Smooth muscle cell (in vitro differentiated cells): ENCODE measurements around the gene ELOVL2. TPM values are rescaled to one million over a fixed set of nuclear protein-coding genes. Genes with fewer than 3 reads are reported as not detected.
"Not testable (repeated sequence)": the region's sequence is repeated elsewhere in the genome, so short reads cannot be mapped to it uniquely, and the experiment has no call there.

ENCODE experiments used
- DNase-seq: peaks from one replicate; lab custom pipeline; 2025; ENCODE audit not compliant: unreplicated experiment; lab: John Stamatoyannopoulos, UW
- H2AFZ ChIP-seq: fragments of 200-600 bp; sonication (generic); 2 replicates; pipeline ENCODE4 v1.6.0; 2016; ENCODE audit warnings: antibody characterized with exemption, low read depth, mild to moderate bottlenecking
- H3F3A ChIP-seq: fragments of 200-600 bp; sonication (generic); 2 replicates; pipeline ENCODE4 v1.6.0; 2017; ENCODE audit warnings: antibody characterized with exemption, low read depth
- H3K27ac ChIP-seq: fragments of 200-600 bp; sonication (generic); 2 replicates; pipeline ENCODE4 v1.5.1; 2016; ENCODE audit warnings: low read depth, mild to moderate bottlenecking
- H3K27me3 ChIP-seq: fragments of 200-600 bp; sonication (generic); 2 replicates; pipeline ENCODE4 v1.6.1; 2016; ENCODE audit warnings: low read depth, mild to moderate bottlenecking
- H3K36me3 ChIP-seq: fragments of 200-600 bp; sonication (generic); 2 replicates; pipeline ENCODE4 v1.5.1; 2016; ENCODE audit warnings: low read depth
- H3K4me1 ChIP-seq: fragments of 200-600 bp; sonication (generic); 2 replicates; pipeline ENCODE4 v1.5.1; 2016; ENCODE audit warnings: low read depth
- H3K4me2 ChIP-seq: fragments of 200-600 bp; sonication (generic); 2 replicates; pipeline ENCODE4 v1.6.0; 2016; ENCODE audit warnings: mild to moderate bottlenecking
- H3K4me3 ChIP-seq: fragments of 200-600 bp; sonication (generic); 2 replicates; pipeline ENCODE4 v1.5.1; 2016; ENCODE audit warnings: mild to moderate bottlenecking
- H3K79me2 ChIP-seq: fragments of 200-600 bp; sonication (generic); 2 replicates; pipeline ENCODE4 v1.6.0; 2016; ENCODE audit warnings: low read depth, mild to moderate bottlenecking
- H3K9ac ChIP-seq: fragments of 200-600 bp; sonication (generic); 2 replicates; pipeline ENCODE4 v1.6.0; 2016; ENCODE audit warnings: low read depth
- H3K9me3 ChIP-seq: fragments of 200-600 bp; sonication (generic); replicated peaks from 2 replicates; pipeline ENCODE4 v1.5.1; 2016; ENCODE audit warnings: low read depth
- H4K20me1 ChIP-seq: fragments of 200-600 bp; sonication (generic); 2 replicates; pipeline ENCODE4 v1.6.0; 2016; ENCODE audit warnings: low read depth
- CTCF ChIP-seq: fragments of 200-600 bp; sonication (generic); IDR thresholded peaks from 2 replicates; pipeline ENCODE4 v1.5.1; 2017; ENCODE audit warnings: borderline replicate concordance, mild to moderate bottlenecking, antibody characterized with exemption; ENCODE audit not compliant: insufficient read depth, poor library complexity, severe bottlenecking
- WGBS: methylation state at CpG from one replicate; pipeline ENCODE4 v1.1.7; 2016; ENCODE audit warnings: low lambda C conversion rate; 5-methylcytosine and 5-hydroxymethylcytosine counted together
- polyA plus RNA-seq: library from polyadenylated mRNA; unstranded; fragments of >200 nt; fragmentation: Nextera tagmentation; extraction: Ambion mirVana; gene quantifications from 2 replicates; pipeline ENCODE4 v1.2.1, GENCODE V29; 2016
- total RNA-seq: library from RNA; depleted of rRNA; stranded (reverse); fragments of >200 nt; gene quantifications from 2 replicates; pipeline ENCODE4 v1.2.3, GENCODE V29; 2014

ELOVL2 gene
- total and polyA plus RNA-seq, 2 experiments from 2014 or later = 15.9 to 28.9 TPM

- Histone ChIP-seq H3F3A (peaks cover 4% of the 10 kb centered on the region), H3K27me3 (no peaks in the 10 kb centered on the region), H3K79me2 (peaks cover 4% of the 10 kb centered on the region), H3K36me3 (no peaks in the 10 kb centered on the region), H3K4me1 (no peaks in the 10 kb centered on the region), H2AFZ (no peak overlapping the region), H3K9ac (no peak overlapping the region), H3K4me3 (no peak overlapping the region), H3K4me2 (no peak overlapping the region), H3K9me3 (no peaks in the 10 kb centered on the region), H4K20me1 (peaks cover 2% of the 10 kb centered on the region), H3K27ac (no peak overlapping the region)
- TF ChIP-seq CTCF = no peak
- WGBS = 83% methylated on average over 1 of the region's 1 CpG
- DNase-seq = no peak
Measured at GRCh38 chr6:11089695-11090094, 45.6 kb upstream of the ELOVL2 start.

GRCh38 chr6:11087141-11087812 is 43.2 kb upstream of the ELOVL2 start:
- H2AFZ ChIP-seq, H3K27ac ChIP-seq, H4K20me1 ChIP-seq, H3F3A ChIP-seq, H3K36me3 ChIP-seq, H3K4me1 ChIP-seq, H3K4me2 ChIP-seq, H3K79me2 ChIP-seq, H3K9ac ChIP-seq, H3K9me3 ChIP-seq, H3K4me3 ChIP-seq, H3K27me3 ChIP-seq, DNase-seq: not testable (repeated sequence)
- WGBS = 97% methylated on average over 38 of the region's 47 CpGs

- no peak overlapping the region for H3K4me3 ChIP-seq
- no peaks in the 10 kb centered on the region for H3K4me1 ChIP-seq
- H3K27ac ChIP-seq = peak overlapping the region; percentile 22
- H3F3A ChIP-seq = no peaks in the 10 kb centered on the region
- no peaks in the 10 kb centered on the region for H3K36me3 ChIP-seq
- no peak overlapping the region for H3K9ac ChIP-seq
- WGBS = 34% methylated on average over 3 of the region's 3 CpGs
- no peaks in the 10 kb centered on the region for H3K9me3 ChIP-seq
- no peak for TF ChIP-seq CTCF
- DNase-seq = no peak
- H2AFZ ChIP-seq = no peak overlapping the region
- H3K4me2 ChIP-seq = no peak overlapping the region
- H3K79me2 ChIP-seq = no peaks in the 10 kb centered on the region
- no peaks in the 10 kb centered on the region for H3K27me3 ChIP-seq
- H4K20me1 ChIP-seq = no peaks in the 10 kb centered on the region
Measured at GRCh38 chr6:11085758-11086435, 41.8 kb upstream of the ELOVL2 start.

GRCh38 chr6:11083956-11084355 is 39.9 kb upstream of the ELOVL2 start:
- Histone ChIP-seq H3F3A (no peaks in the 10 kb centered on the region), H3K27me3 (no peaks in the 10 kb centered on the region), H3K9ac (no peak overlapping the region), H3K9me3 (no peaks in the 10 kb centered on the region), H3K27ac (no peak overlapping the region), H3K79me2 (no peaks in the 10 kb centered on the region), H3K4me2 (no peak overlapping the region), H2AFZ (no peak overlapping the region), H3K4me1 (no peaks in the 10 kb centered on the region), H3K36me3 (no peaks in the 10 kb centered on the region), H3K4me3 (no peak overlapping the region), H4K20me1 (no peaks in the 10 kb centered on the region)
- no peak for TF ChIP-seq CTCF
- WGBS = 96% methylated on average over 5 of the region's 5 CpGs
- DNase-seq = no peak
